NCI-H1436 (cell line): ENCODE measurements around the gene CCDC167.
A peak's percentile ranks its signal among the peaks of the same experiment; 100 is the strongest.
"Not testable (repeated sequence)": the region's sequence is repeated elsewhere in the genome, so short reads cannot be mapped to it uniquely, and the experiment has no call there.

ENCODE experiments used
- DNase-seq: peaks from one replicate; lab custom pipeline; 2025; lab: John Stamatoyannopoulos, UW

CCDC167 gene

DNA sequence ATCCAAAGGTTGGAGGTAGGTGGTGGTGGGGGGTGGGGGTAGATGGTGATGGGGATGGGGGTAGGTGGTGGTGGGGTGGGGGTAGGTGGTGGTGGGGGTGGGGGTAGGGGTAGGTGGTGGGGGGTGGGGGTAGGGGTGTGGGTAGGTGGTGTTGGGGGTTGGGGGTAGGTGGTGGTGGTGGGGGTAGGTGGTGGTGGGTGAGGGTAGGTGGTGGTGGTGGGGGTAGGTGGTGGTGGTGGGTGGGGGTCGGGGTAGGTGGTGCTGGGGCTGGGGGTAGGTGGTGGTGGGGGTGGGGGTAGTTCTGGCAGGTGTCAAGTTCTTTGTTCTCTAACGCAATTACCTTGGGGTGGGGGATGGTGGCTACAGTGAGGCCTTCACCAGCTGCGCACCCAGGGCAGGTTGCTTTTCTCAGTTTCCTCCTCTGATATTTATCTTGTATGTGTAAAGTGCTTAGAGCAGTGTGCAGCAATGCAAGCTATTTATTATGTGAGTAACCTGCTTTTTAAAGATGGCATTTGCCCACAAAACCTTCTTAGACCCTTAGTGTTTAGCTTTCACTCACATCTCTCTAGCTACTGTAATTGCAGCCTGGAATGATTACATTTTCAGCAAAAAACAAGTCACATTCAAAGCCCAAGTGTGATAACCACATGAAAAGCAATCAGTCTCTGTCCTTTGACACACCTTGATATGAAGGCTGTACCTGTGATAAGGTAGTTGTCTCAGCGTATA lies 8.2 kb upstream of the CCDC167 start:
- peak; percentile 58 for DNase-seq

DNA sequence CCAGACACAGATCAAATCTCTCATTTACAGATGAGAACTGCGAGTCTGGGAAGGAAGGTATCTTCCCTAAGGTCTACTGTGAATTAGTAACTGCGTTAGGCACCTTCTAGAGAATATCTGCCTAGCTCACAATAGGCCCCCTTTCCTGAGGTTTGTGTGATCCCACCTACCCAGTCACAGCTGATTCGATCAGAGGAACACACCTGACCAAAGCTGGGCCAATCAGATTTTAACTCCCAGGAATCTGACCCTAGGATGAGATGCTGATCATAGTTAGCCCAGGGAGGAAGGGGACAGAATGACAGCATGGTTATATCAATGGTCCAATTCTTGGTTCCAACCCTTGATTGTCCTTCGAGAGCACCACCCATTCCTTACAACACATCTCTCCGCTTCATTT lies 7.4 kb upstream of the CCDC167 start:
- DNase-seq: no peak

DNA sequence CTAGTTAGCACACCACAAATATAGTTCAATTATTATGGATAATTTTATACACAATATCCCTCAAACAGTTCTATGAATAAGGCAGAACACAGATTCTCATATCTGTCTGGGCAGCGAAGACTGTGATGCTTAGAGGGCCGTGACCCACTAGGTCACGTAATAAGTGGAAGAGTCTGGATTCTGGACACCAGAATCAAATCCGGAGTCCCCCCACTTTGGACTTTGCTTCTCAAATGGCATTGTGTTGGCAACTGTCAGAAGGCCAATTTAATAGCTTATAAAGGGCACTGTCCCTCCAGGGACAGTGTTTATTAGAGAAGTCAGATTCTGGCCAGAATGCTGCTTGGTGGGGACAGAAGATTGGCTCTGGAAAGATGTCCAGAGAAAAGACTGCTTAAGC lies 6.8 kb upstream of the CCDC167 start:
- DNase-seq: no peak

DNA sequence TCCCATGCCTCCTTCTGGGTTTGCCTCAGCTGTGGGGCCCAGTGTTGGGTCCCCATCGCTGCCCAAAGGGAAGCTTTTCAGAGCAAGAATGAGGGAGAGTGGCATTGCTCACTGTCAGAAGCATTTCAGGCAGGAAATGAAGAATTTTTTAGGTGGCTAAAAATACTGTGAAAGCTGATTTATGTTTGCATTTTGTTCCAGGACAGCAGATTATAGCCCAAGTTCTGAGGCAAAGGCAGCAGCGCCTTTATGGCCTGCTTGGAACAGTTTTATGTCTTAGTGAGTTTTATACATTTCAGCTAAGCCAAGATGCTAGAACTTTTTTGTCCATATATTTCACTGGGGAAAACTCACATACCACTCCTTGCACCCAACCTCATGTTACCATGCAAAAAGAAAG lies 4.3 kb upstream of the CCDC167 start:
- DNase-seq: no peak

DNA sequence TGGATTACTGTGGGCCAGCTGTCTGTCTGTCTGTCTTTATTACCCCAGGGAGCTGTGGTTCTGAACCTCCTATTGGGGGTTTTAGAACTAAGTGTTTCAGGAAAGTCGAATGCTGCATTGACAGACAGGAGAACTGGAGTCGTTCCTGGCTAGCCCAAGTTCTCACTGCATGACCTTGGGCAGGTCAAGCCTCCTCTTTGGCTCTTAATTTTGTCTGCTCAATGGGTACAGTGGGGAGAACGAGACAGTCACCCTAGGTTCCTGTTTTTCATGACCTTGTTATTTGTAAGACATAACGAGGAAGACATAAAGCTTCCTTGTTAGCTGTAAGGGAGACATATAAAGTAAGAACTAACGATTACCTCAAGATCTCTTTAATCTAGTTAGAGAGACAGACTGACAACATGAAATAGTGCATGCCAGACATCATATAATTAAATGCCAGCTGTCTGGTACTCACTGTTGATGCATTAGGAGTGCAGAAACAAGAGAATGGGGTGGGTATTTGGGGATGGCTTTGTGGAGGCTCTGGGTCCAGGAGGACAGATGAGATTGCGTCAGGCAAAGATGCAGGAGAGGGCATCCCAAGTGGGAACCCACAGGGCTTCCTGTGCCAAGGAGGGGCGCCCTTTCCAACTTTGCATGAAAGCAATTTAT lies 3.7 kb upstream of the CCDC167 start:
- DNase-seq: no peak

DNA sequence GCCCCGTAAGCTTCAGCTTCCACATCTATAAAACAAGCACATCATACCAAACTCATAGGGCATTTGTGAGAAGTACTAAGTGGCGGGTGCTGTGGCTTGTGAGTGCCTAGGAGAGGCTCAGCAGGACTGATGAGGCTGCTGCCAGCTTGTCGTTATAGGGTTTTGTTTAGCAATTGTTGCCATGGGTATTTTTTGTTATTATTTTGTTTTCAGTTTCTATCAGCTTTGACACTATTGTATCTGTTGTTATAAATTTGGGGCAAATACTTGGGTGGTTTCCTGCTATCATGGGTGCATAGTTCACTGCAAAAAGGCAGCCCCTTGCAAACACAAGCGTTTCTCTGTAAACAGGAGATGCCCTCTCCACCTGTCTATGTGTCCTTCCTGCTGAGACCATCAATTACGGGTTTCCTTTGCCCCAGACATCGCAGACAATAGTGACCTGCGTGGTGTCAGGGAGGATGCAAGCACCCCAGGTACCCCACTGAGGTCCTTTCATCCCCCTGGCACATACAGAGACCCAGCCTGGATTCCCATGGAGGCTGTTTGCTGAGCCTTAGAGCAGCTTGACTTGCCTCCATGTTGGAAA lies 3.1 kb upstream of the CCDC167 start:
- peak; percentile 19 for DNase-seq

DNA sequence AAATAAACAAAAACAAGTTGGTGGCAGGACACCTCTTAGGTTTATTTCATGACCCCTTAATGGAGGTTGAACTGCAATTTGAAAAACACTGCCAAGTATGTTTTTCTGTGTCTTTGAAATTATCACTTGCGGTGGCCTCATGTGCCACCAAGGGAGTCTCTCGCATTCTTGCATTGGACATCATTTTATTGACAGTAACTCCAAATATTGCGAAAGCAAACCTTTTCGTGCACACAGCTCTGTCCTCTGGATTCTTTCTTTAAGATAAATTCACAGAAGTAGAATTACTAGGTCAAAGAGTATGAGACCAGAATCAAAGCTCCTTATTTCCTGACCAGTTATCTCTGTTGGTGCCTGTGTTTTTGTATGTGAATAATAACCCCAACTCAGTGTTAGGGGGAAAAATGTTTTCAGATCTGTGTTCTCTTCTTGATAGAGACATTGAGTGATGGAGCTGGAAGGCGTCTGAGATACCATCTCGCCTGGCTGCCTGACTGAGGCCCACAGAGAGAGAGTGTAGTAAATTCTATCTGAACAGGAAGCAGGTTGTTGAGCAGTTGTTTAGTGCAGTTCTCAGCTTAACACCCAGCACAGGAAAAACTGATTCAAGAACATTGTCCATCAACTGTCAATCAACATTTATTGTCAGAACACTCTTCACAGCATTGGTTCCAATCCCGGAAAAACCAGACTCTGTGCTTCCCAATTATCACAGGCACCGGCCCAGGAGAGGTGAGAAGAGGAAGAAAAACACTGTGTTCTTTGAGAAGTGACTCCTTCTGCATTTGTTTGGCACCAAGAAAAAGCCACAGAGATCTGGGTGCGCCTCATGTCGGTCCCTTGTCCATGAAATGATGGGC lies 2.2 kb upstream of the CCDC167 start:
- no peak for DNase-seq

DNA sequence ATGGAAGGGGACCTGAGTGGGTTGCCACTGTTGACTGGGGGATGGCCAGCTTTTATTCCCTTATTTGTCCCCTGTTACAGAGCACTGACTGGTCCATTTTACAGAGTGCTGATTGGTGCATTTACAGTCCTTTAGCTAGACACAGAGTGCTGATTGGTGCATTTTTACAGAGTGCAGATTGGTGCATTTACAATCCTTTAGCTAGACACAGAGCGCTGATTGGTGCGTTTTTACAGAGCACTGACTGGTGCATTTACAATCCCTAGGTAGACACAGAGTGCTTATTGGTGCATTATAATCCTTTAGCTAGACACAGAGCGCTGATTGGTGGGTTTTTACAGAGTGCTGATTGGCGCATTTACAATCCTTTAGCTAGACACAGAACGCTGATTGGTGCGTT lies 1.2 kb upstream of the CCDC167 start:
- DNase-seq: not testable (repeated sequence)

DNA sequence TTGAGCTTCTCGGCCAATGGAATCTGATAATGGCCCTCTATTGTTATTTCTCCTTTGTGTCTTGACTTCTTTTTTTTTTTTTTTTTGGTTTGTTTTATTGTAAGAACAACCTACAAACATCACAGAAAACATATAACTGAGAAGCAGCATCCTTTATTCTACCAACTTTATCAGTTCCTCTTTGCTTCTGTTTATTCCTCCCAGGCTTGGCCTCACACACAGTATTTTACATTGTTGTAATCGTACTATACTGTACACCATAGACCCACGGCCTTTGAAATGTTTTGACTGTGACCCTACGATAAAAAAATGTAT lies 558 bp upstream of the CCDC167 start:
- no peak for DNase-seq

DNA sequence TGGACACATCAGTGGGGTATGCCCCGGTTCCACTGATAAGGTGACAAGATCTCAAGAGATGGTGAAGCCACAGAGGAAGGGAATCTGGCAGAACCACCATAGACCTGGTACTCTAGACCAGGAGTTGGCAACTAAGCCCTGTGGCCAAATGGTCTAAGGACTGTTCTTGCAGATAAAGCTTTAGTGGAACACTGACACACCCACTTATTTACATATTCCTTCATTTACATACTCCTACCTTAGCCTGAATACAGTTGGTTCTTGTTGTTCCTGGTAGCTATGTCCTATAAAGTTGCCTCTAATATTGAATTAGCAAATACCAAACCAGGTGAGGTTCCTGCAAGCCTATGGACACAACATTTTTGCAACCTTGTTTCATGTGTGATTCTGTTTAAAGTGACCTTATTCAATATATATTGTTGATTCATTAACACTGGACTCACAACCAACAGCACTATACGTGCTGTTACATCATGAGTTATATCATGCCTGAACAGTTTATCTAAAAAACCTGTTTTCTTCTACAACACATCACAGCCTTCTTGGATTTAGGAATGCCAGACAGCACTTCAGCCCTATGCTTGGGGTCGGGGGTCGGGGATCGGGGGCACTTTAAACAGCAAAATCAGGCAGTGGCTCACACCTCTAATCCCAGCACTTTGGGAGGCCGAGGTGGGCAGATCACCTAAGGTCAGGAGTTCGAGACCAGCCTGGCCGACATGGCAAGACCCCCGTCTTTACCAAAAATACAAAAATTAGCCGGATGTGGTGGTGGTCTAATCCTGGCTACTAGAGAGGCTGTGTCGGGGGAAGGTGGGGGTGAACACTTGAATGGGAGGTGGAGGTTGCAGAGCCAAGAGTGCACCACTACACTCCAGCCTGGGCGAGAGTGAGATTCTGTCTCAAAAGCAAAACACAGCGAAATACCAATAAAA lies 2.5 kb downstream of the CCDC167 start:
- DNase-seq: no peak

DNA sequence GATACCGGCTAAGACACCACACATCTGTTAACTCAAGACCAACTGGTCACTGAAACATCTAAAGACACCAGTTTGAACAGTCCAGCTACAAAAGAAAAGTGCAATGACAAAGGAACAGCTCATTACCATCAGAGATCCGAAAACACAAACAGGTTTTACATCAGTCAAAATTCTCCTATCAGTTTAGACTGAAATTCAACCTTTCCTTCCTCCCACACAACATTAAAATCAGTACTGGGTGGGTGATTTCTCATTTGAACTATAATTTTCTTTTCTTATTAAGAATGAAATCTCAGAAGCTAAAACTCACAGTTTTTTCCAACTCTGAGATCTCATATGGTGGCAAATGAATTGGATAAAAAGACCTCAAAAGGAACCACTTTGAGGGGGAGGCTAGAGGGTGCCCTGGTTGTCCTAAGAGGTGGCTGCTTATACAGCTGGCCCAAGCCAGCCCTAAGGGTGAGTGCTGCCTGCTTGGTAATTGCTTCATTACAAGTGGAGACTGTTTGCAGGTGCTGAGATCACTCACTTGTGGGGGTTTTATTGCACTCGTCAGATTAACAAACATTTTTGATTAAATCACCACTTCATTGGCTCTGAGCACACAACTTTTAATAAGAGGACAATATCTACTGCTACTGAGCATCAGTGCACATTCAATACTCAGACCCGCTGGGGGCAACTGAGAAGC lies 4.3 kb downstream of the CCDC167 start:
- DNase-seq: peak; percentile 47

DNA sequence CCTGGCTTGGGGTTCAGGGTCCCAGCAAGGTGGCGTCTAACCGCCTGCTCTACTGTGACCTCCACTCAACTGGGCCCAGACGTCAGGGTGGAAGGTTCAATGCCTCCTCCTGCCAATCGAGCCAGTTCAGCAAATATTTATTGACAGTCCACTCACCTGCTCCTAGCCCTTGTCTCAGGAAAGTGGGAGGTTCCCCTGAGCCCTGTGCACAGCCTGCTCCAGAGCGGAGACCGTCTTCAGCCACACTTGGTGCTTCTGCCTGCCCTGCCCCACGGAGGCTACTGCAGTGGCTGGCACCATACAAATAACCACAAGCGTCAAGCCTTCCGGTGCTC lies 6.1 kb downstream of the CCDC167 start:
- DNase-seq: no peak

DNA sequence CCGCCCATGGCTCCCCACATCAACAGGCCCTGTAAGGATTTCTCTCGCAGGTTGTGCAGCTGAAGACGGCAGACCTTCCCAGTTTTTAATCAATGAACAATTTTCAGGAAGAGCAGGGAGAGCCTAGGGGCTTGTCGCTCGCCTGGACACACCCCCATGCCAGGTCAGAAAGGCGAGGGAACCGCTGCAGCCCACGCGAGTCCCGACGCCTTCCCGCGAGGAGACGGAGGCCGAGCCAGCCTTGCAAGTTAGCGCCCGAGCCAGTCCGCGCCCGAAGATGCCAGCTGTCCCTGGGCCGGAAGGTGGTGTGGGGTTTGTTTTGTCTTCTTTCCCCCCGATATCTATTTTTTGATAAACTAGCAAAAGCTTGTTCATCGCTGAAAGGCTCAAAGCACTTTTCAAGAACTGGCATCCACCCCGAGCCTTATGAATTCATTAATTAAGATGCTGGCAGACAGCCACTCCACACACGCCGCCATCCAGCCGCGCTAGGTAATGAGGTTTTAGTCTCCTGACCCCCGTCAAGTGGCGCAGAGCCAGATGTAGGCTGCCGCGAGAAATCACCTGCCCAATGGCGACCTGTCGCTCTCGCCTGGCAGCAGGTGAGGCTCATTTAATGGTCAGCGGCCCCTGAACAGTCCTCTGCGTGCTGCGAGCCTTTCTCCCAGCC lies 6.6 kb downstream of the CCDC167 start:
- peak; percentile 73 for DNase-seq

DNA sequence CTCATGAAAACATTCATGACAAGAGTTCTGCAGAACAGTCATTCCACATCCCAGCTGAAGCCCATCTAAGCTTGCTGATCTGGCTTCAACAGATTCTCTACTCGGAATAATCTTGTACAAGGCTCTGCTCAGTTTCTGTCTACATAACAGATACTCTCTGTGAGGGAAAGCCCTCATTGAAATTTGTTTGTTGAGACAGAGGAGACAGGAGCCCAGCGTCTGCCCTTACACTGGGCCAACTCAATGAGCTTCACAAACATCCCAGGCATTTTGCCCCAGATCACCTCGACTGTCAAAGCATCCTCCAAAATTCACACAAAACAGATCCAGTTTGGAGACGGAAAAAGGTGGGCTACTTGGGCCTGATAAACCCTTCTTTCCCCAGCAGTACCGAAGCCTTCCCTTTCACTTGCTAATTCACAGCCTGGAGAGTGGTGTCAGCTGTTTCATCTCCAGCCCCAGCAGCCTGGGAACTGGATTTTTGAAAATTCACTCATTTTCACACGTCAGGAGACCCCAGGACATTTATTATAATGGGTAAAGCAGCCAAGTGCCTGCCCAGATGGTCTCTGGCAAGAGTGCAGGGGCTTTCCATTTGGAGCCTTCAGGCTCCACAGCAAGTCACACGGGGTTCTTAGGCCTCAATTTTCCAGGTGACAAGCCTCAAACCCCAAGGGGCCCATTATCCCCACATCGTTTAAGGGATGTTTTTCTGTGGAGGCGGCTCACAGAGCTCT lies 7.3 kb downstream of the CCDC167 start:
- DNase-seq: peak; percentile 54

DNA sequence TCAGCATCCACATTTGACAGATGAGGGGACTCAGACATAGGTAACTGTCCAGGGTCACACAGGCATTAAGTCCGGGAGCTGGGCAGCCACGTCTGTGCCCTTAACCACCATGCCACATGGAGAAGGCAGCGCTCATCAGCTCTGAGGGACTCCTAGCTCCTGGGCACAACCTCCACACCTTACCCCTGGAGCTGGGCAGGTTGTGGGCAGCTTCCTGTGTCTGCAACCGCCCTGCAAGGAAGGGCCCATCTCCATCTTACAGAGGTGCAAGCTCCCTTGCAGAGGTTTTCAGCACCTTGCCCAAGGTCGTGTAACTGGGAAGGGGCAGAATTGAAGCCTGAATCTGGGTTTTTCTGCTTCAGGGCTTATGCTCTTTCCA lies 7.9 kb downstream of the CCDC167 start:
- DNase-seq: no peak

DNA sequence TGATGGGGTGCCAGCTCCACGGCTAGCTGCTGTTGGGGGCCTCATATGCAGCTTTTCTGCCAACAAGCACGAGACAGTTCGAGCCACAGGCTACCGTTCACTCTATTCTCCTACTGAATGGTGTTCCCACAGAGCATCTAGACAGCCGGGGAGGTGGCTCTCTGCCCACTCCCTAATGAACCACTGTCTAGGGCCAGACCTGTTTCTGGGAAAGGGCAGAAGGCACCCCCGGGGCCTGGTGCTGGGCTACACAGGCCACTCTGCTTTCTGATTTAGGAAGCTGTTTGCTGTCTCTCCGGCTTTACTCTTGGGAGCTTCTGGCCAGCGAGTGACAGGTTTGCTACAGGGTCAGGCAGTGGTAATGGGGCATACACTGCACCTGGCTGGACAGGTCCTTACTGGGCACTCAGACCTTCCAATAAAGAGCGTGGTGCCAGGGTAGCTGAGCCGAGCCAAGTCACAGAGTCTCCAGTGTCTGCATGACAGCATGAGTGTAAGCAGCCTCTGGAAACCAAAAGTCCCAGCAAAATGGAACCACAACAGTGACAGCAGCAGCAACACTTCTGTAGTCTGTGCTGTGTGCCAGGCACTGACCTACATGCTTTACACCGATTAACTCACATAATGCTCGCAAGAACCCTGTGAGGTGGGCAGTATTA lies 8.4 kb downstream of the CCDC167 start:
- DNase-seq: no peak

DNA sequence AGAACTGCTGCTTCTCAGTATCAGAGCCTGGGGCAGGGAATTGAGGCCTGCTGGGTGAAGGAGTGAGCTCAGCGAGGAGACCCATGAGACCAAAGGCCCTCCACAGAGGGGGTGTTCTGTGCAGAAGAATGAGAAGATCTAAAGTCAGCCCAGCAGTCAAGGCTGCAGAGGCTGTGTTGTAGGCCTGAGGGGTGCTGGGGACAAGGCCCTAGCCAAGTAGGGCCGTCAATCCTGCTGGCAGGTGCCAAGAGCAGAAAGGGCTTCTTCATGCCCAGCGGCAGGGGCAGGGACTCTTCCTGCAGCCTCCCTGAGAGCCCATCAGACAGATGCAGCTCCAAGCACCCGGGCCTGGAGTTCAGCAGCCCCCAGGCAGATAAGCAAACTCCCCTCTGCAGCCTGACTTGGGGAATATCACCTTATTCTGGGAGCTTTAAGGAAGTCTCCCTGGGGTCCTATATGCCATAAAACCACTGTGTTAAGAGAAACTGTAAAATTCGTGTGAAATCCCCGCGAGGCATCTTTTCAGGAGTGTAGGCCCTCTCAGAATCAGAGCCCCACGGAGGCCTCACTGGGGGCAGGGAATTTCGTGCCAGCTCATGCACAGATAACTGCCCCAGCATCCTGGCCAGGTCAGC lies 9.0 kb downstream of the CCDC167 start:
- DNase-seq: no peak

DNA sequence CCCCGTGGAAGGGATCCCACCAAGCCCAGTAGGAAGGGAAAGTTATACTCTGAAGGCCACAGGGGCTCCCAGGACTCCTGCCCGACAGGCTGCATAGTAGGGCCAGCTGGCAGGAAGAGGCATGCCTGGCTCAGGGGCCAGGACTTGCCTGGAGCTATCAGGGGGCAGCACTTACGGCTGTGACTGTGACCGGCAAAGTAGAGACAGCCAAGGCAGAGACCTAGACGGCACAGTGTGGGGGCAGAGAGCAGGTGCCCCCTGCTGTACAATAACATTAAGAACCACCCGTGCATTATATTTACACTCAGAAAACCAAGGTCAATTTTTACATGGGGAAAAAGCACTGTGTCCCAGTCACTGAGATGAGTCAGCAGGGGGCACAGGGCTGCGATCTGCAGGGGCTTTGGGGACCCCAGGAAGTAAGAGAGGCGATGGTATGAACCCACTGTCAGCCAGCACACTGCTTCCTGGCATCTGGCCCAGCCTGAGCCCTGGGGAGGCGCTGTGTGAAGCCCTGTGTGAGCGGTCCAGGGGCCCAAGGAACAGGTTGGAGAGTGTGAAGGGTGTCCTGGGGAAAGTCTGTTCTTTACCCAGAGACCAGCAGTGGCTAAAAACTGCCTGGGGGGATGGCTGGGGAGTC lies 9.9 kb downstream of the CCDC167 start:
- DNase-seq: no peak
